ENCODE results near the gene IQSEC3. TPM values are rescaled to one million over a fixed set of nuclear protein-coding genes. Genes with fewer than 3 reads are reported as not detected.

Gene IQSEC3
- total RNA-seq, 1 donor from 2014 or later: 0.86 TPM

GRCh38 chr12:171743-172676 is 105.4 kb downstream of the IQSEC3 start:
- intact Hi-C loops (cut with DNase I): no loop called here
- no peak for DNase-seq (ENCODE audit: low spot score)

- intact Hi-C loops (cut with DNase I): no loop called here
- DNase-seq (ENCODE audit: low spot score): no peak
Observed at GRCh38 chr12:172732-173161, 106.2 kb downstream of the IQSEC3 start.

GRCh38 chr12:174124-174523 is 107.6 kb downstream of the IQSEC3 start:
- intact Hi-C loops (cut with DNase I): no loop called here

GRCh38 chr12:174596-174995 is 108.0 kb downstream of the IQSEC3 start:
- DNase-seq (ENCODE audit: low spot score): no peak
- intact Hi-C loops (cut with DNase I): no loop called here

More at GRCh38 chr12:174124-174523, 107.6 kb downstream of the IQSEC3 start:
- no peak for DNase-seq (ENCODE audit: low spot score)

GRCh38 chr12:175250-175649 is 108.7 kb downstream of the IQSEC3 start:
- intact Hi-C loops (cut with DNase I): no loop called here
- DNase-seq (ENCODE audit: low spot score): no peak

GRCh38 chr12:175759-176158 is 109.2 kb downstream of the IQSEC3 start:
- intact Hi-C loops (cut with DNase I): no loop called here
- DNase-seq (ENCODE audit: low spot score): no peak

- DNase-seq (ENCODE audit: low spot score): no peak
- intact Hi-C loops (cut with DNase I): no loop called here
Observed at GRCh38 chr12:176321-177181, 110.0 kb downstream of the IQSEC3 start.

DNA sequence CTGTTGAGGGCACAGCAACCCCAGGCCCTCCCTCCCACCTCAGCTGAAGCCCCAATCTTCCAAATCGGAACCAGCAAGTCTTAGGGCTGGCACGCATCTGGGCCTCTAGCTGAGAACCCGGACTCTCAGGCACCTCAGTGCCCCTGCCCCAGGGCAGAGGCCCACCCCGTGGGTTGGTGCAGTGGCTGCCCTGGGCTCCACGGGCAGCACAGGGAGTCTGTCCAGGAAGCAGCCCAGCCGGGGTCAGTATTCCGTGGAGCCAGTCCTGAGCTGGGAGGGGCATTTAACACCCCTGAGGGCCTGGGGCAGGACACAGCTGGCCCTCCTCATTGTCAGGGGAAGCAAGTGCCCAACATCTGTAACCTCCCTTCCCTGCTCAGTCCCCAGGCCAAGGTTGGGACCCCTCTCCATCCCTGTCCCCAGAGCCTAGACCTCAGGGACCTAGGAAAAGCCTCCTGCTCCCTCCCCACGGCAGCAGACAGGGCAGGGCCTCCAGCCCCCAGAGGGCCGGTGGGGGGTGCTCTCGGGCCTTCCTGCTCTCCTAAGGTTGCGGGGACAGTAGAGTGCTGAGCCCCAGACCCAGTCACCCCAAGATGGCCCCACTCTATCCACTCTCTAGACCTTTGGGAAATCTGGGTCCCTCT is 110.9 kb downstream of the IQSEC3 start:
- DNase-seq (ENCODE audit: low spot score): no peak
- intact Hi-C loops (cut with DNase I): no loop called here

GRCh38 chr12:177980-178828 is 111.6 kb downstream of the IQSEC3 start:
- intact Hi-C loops (cut with DNase I): no loop called here
- no peak for DNase-seq (ENCODE audit: low spot score)

- no peak for DNase-seq (ENCODE audit: low spot score)
- intact Hi-C loops (cut with DNase I): no loop called here
Observed at GRCh38 chr12:178829-179109, 112.2 kb downstream of the IQSEC3 start.

DNA sequence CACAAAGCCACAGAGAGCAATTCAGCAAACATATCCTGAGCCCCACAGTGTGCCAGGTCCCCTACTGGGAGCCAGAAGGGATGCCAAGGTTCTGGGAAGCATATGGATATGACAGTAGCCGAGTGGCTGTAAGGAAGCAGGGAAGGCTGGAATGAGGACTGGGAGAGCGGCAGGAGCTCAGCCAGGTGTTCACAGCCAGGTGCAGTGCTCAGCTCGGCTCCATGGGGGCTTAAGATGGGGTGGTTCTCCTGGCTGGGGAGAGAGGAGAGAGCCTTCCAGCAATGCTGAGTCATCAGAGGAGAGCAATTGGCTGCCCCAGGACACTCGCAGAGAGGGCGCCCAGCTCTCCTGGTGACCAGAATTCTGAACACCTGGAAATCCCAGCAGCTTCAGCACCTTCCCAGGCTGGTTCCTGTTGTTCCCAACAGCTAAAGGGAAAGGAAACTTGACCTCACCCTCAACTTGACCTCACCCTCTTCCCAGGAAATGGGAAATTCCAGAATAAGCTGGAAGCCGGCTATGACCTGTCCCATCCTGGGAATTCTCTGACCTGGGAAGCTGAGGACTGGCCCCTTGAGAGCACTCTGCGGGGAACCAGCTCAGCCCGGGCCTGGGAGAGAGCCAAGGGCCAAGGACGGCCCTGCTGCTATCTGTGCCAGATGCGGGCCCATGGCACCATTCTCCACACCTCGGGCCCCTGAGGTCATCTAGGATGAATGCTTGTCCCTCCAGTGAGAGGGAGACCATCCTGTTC is 112.7 kb downstream of the IQSEC3 start:
- intact Hi-C loops (cut with DNase I): no loop called here
- DNase-seq (ENCODE audit: low spot score): no peak

GRCh38 chr12:179885-180284 is 113.3 kb downstream of the IQSEC3 start:
- DNase-seq (ENCODE audit: low spot score): no peak
- intact Hi-C loops (cut with DNase I): no loop called here

DNA sequence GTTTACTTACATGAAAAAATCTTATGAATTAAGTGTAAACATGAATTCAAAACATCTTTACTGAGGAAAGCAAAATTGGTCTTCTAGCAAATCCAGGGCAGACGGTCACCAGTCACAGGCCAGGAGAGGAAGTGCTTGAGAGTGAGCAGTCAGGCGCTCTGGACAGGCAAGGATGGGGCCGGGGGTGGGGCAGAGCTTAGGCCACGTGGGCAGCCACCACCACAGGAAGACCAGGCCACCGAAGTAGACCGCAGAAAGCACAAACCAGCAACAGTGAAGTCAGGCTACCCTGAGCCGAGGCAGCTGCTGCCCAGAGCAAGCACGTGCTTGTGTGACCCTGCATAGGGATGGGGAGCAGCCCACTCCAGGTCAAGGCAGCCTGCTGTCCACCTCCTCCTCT is 113.9 kb downstream of the IQSEC3 start:
- DNase-seq (ENCODE audit: low spot score): no peak
- intact Hi-C loops (cut with DNase I): no loop called here

- DNase-seq (ENCODE audit: low spot score): no peak
- intact Hi-C loops (cut with DNase I): no loop called here
Observed at GRCh38 chr12:181921-182320, 115.4 kb downstream of the IQSEC3 start.

DNA sequence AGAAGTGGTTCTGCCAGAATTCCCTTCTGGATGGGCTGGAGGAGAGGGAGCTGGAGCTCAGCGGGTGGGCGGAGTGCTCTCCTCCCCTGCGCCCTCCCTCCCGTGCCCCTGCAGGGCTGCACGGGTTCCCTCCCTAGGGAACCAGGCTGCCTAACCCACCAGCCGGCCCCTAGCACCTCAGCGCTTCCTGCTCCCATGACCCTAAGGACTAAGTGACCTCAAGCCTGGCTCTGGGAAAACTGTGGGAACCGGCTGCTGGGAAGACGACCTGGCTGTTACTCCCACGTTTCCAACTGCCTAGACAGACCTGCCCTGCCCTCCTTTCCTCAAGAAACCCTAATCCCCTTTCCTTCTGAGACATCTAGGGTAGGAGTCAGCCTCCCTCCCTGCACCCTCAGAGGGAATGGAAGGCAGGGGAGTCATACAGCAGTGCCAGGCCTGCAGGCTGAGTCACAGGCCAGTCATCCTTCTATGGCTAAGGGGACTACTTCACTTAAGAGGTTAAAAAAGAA is 115.9 kb downstream of the IQSEC3 start:
- intact Hi-C loops (cut with DNase I): no loop called here
- DNase-seq (ENCODE audit: low spot score): no peak

- intact Hi-C loops (cut with DNase I): no loop called here
- DNase-seq (ENCODE audit: low spot score): no peak
Observed at GRCh38 chr12:184811-185575, 118.4 kb downstream of the IQSEC3 start.

GRCh38 chr12:185576-185955 is 119.0 kb downstream of the IQSEC3 start:
- DNase-seq (ENCODE audit: low spot score): no peak
- intact Hi-C loops (cut with DNase I): no loop called here

Data from cardiac septum (tissue), 1 donor.